ENCODE results near the gene CSNK1E. TPM values are rescaled to one million over a fixed set of nuclear protein-coding genes. Genes with fewer than 3 reads are reported as not detected.

CSNK1E gene
- total and polyA plus RNA-seq, 2 donors from 2014 or later: 33.6 to 101 TPM

DNA sequence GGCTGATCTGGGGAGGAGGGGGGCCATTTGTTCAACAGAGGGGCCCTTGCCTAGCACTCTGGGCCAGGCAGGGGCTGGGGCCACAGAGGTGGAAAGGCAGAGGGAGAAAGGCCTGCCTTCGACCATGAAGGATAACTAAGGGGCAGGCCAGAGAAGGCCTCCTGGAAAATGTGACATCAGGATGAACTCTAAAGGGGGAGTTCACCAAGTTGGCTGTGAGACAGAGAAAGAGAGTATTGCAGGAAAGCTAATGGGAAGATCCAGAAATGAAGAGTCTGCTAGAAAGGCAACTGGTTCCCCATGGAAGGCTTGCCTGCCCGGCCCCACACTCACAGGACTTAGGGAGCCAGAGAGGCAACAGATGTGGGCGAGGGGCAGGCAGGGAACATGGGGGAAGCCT lies 16.3 kb downstream of the CSNK1E start:
- Histone ChIP-seq H3K9me3 (ENCODE audit: control insufficient read depth in 2 of 3, insufficient read depth in 1 of 3, low read length in 3 of 3) (no peaks in the 10 kb centered on the region), H3K4me3 (ENCODE audit: low read length in 3 of 3) (no peak overlapping the region), H3K27me3 (ENCODE audit: control insufficient read depth, insufficient read depth, low read length) (no peaks in the 10 kb centered on the region), H3K9ac (ENCODE audit: low read length in 3 of 3) (no peak overlapping the region), H3K4me1 (ENCODE audit: control insufficient read depth in 2 of 3, insufficient read depth in 2 of 3, low read depth in 1 of 3, low read length in 3 of 3) (peaks cover 0 to 20% (median 18%) of the 10 kb centered on the region in 3 donors), H3K36me3 (ENCODE audit: control insufficient read depth in 2 of 3, insufficient read depth in 3 of 3, low read length in 3 of 3) (peaks cover 10 to 54% (median 36%) of the 10 kb centered on the region in 3 donors), H3K27ac (ENCODE audit: low read depth in 2 of 2, low read length in 2 of 2) (no peak overlapping the region)
- intact Hi-C loops (cut with DNase I): no loop called here
- TF ChIP-seq, protein P1, sequence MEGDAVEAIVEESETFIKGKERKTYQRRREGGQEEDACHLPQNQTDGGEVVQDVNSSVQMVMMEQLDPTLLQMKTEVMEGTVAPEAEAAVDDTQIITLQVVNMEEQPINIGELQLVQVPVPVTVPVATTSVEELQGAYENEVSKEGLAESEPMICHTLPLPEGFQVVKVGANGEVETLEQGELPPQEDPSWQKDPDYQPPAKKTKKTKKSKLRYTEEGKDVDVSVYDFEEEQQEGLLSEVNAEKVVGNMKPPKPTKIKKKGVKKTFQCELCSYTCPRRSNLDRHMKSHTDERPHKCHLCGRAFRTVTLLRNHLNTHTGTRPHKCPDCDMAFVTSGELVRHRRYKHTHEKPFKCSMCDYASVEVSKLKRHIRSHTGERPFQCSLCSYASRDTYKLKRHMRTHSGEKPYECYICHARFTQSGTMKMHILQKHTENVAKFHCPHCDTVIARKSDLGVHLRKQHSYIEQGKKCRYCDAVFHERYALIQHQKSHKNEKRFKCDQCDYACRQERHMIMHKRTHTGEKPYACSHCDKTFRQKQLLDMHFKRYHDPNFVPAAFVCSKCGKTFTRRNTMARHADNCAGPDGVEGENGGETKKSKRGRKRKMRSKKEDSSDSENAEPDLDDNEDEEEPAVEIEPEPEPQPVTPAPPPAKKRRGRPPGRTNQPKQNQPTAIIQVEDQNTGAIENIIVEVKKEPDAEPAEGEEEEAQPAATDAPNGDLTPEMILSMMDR (IDR thresholded peaks at IDR 0.05; ENCODE audit: borderline replicate concordance, extremely low read depth, insufficient read depth): no peak
- no peak for DNase-seq
- FAIRE-seq: no peak

DNA sequence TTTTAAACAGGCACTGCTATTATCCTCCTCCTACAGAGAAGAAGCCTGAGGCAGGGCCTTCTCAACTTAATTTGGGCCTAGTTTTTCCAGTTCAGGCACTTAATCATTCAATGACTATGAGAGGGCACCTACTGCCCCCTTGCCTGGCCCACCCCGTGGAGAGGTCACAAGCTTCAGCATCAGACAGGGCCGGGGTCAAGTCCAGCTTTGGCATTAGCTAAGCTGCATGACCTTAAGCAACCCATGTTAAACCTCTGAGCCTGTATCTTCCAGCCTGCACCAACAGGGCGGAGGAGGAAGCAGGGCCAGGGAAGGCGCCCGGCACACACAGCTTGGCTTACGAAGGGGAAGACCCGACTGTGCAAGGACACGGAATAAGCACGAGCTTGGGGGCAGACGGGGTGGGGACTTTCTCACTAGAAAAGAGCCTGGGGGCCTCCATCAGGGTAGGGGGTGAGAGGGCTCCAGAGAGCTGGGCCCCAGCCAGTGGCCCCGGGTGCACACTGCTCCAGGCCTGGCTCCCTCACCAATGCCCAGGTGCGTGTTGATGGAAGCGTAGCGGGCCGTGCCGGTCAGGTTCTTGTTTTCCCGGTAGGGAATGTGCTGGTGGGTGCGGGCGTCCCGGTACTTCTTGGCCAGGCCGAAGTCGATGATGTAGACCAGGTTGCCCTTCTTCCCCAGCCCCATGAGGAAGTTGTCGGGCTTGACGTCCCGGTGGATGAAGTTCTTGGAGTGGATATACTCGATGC lies 16.9 kb downstream of the CSNK1E start:
- H3K36me3 ChIP-seq (ENCODE audit: control insufficient read depth in 2 of 3, insufficient read depth in 3 of 3, low read length in 3 of 3): peaks cover 10 to 57% (median 41%) of the 10 kb centered on the region in 3 donors
- H3K27me3 ChIP-seq (ENCODE audit: control insufficient read depth, insufficient read depth, low read length): no peaks in the 10 kb centered on the region
- H3K27ac ChIP-seq (ENCODE audit: low read depth in 2 of 2, low read length in 2 of 2): no peak overlapping the region
- H3K9me3 ChIP-seq (ENCODE audit: control insufficient read depth in 2 of 3, insufficient read depth in 1 of 3, low read length in 3 of 3): no peaks in the 10 kb centered on the region
- FAIRE-seq (no peak), DNase-seq (peak in 1 of 5 donors; percentile 56)
- intact Hi-C loops (cut with DNase I): no loop called here
- H3K4me1 ChIP-seq (ENCODE audit: control insufficient read depth in 2 of 3, insufficient read depth in 2 of 3, low read depth in 1 of 3, low read length in 3 of 3): peaks cover 0 to 15% (median 12%) of the 10 kb centered on the region in 3 donors
- TF ChIP-seq, protein P1 (IDR thresholded peaks at IDR 0.05; ENCODE audit: borderline replicate concordance, extremely low read depth, insufficient read depth): no peak
- H3K4me3 ChIP-seq (ENCODE audit: low read length in 3 of 3): no peak overlapping the region
- H3K9ac ChIP-seq (ENCODE audit: low read length in 3 of 3): no peak overlapping the region

DNA sequence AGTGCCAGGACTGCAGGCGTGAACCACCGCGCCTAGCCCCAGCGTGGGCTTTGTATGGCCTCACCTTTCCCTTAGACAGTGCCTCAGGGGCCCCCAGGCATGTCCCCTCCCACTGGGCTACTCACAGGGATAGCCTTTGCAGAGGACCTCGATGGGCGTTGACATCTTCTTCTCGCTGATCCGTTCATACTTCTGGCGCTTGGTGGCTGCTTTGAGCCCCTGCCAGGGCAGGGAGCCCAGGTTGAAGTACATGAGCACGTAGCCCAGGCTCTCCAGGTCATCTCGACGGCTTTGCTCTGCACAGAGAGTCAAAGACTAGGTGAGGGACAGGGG lies 17.5 kb downstream of the CSNK1E start:
- H3K36me3 ChIP-seq (ENCODE audit: control insufficient read depth in 2 of 3, insufficient read depth in 3 of 3, low read length in 3 of 3): peaks cover 10 to 57% (median 41%) of the 10 kb centered on the region in 3 donors
- no peak for DNase-seq
- TF ChIP-seq, protein P1 (IDR thresholded peaks at IDR 0.05; ENCODE audit: borderline replicate concordance, extremely low read depth, insufficient read depth): no peak
- H3K9ac ChIP-seq (ENCODE audit: low read length in 3 of 3): no peak overlapping the region
- H3K27me3 ChIP-seq (ENCODE audit: control insufficient read depth, insufficient read depth, low read length): no peaks in the 10 kb centered on the region
- FAIRE-seq: no peak
- intact Hi-C loops (cut with DNase I): no loop called here
- no peaks in the 10 kb centered on the region for H3K9me3 ChIP-seq (ENCODE audit: control insufficient read depth in 2 of 3, insufficient read depth in 1 of 3, low read length in 3 of 3)
- no peak overlapping the region for H3K27ac ChIP-seq (ENCODE audit: low read depth in 2 of 2, low read length in 2 of 2)
- no peak overlapping the region for H3K4me3 ChIP-seq (ENCODE audit: low read length in 3 of 3)
- H3K4me1 ChIP-seq (ENCODE audit: control insufficient read depth in 2 of 3, insufficient read depth in 2 of 3, low read depth in 1 of 3, low read length in 3 of 3): peaks cover 0 to 12% (median 9%) of the 10 kb centered on the region in 3 donors
